GM19328 (cell line): ENCODE results near the gene ZFP64.
"Not testable (repeated sequence)": the region's sequence is repeated elsewhere in the genome, so short reads cannot be mapped to it uniquely, and the experiment has no call there.

ENCODE experiments used
- ATAC-seq: cut with Tn5 transposase; IDR thresholded peaks from one replicate; pipeline ENCODE4 v1.9.1; 2021; ENCODE audit warnings: mild to moderate bottlenecking, moderate library complexity; ENCODE audit not compliant: unreplicated experiment

The ZFP64 gene

DNA sequence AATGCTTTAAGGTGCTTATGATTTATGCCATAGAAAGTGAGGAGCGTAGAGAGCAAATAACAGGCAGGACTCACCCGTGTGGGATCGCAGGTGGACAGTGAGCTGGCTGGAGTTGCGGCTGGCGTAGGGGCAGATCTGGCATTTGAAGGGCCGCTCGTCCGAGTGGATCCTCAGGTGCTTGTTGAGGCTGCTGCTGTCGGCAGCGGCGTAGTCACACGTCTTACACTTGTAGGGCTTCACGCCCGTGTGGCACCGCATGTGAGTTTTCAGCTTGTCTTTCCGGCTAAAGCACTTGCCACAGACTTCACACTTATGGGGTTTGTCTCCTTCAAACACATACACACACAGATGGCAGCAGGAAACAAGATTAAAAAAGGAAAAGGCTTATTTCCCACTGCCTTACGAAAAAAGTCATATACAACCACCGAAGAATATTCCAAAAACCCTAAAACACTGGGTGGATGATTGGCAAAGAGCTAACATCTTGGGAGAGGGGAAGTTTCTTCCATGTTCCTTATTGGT is 31.5 kb downstream of the ZFP64 start:
- ATAC-seq = no peak

DNA sequence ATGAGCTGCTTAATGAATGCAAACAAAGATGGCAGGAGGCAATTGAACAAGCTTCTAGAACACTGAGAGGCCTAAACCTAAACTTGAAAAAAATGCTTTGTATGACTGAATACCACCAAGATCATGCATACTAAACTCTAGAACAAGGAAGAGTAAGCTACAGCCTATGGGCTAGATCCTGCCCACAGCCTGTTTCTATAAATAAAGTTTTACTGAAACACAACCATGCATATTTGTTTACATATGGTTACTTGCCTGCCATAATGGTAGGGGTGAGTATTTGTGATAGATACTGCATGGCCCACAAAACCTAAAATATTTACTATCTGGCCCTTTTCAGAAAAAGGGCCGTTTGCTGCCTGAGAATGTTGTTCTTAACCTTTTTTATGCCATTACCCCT is 37.0 kb downstream of the ZFP64 start:
- ATAC-seq = no peak

DNA sequence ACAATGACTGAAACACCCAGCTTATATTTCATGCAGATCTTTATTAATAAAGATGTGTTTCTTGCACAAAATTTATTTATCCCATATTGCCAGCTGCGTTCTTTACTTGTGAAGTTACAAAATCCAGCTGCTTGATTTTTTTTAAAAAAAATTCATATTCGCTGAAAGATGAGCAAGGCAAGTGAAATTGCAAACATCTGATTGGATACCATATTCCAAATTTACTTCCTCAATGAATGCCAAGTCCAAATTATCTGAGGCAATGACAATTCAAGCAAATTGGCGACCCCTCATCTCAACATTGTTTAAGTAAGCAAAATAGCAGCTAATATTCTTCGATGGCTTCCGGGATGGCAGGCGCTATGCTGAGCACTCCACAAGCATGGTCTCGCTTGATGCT is 37.7 kb downstream of the ZFP64 start:
- ATAC-seq = no peak

DNA sequence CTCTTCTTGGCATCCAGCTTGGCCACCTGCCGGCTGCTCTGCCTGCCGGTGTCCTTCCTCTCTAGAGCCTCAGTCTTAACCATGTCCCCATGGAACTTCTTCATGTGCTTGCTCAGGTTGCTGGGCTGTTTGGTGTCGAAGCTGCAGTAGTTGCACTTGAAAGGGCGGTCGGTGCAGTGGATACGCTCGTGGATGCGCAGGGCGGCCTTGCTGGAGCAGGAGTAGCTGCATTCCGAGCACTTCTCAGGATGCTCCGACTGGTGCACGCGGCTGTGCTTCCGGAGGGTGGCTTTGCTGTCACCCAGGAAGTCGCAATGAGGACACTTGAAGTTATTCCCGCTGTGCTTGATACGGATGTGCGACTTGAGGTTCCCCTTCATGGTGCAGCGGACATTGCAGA is 38.7 kb downstream of the ZFP64 start:
- ATAC-seq = no peak

DNA sequence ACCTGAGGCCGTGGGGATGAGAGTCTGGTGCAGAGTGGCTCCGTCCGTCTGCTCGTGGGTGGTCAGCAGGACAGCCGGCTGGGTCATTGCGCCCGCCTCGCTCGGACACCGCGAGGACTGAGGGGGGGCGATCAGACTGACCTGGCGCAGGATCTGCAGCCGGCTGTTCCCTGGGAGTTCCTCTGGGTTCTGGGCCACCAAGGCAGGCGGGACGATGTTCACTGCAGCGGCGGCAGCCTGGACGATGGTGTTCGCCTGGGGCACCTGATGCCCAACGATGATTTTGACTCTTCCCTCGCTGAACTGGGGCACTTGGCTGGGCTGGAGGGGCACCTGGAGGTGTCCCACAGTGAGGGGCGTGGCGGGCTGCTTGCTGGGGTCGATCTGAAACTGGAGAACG is 39.2 kb downstream of the ZFP64 start:
- ATAC-seq = no peak

DNA sequence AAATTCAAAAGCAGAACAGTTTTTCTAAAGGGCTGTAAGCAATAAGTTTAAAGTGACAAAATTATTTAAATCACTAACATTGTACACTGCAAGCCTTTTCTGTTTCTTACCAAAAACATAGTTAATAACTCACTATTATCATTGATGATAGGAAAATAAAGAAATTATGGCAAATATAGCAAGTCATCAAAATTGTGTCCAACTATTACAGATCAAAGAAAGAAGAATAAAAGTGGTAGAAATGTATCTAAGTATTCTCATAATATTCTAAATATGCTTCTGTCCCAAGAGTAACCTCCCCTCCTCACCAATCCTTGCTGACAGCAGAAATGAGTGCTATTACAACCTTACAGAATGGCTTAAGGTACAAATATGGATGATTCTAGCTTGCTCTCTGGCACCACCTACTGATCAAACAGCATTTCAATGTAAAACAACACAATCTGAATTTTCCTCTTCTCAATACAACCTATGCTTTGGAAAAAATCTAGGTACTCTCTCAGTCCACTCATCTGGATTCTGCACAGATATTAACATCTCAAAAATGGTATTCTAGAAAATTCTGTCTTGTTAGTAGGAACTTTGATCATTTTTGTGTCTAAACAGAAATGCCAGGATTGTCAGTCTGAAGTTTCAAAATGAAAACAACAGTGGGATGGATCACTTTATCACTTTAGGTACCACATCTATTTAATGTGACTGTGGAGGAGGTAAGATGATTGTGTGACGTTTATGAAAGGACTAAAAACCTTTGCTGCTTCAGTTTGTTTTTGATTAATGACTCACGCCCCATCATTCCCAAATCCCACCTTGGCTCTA is 40.9 kb downstream of the ZFP64 start:
- no peak for ATAC-seq

DNA sequence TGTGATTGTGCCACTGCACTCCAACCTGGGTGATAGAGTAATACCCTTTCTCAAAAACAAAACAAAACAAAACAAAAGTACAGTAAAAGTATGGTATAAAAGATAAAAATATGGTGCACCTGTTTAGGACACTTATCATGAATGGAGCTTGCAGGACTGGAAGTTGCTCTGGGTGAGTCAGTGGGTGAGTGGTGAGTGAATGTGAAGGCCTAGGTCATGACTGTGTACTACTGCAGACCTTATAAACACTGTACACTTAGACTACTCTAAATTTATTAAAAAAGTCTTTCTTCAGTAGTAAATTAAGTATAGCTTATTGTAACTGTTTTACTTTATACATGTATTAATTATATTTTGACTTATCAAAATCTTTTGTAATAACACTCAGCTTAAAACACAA is 46.0 kb downstream of the ZFP64 start:
- ATAC-seq = no peak

DNA sequence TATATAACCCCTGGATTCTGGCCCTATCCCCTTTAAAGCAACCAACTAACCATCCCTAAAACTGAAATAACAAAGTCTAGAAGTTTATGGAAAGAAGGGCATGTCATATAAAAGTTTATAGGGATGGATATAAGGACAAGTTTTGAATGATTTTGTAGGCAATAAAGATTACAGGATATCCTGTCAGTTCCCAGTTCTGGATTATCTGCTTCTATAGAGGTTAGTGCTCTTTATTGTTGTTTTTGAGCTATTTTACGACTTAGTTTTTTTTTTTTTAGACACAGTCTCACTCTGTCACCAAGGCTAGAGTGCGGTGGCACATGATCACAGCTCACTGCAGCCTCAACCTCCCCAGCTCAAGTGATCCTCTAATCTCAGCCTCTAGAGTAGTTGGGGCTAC is 48.3 kb downstream of the ZFP64 start:
- no peak for ATAC-seq

DNA sequence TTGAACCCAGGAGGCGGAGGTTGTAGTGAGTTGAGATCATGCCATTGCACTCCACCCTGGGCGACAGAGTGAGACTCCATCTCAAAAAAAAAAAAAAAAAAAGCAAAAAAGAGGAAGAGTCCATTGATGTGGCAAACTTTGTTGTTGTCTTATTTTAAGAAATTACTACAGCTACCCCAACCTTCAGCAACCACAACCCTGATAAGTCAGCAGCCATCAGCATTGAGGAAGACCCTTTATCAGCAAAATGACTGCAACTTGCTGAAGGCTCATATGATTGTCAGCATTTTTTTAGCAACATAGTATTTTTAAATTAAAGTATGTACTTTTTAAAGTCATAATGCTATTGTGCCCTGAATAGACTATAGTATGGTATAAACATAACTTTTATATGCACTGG is 48.8 kb downstream of the ZFP64 start:
- no peak for ATAC-seq

DNA sequence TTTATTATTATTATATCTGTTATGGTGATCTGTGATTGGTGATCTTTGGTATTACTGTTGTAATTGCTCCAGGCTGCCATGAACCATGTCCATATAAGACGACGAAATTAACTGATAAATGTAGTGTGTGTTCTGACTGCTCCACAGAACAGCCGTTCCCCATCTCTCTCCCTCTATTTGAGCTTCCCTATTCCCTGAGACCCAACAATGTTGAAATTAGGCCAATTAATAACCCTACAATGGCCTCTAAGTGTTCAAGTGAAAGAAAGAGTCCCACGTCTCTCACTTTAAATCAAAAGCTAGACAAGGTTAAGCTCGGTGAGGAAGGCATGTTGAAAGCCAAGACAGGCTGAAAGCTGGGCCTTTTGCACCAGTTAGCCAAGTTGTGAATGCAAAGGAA is 51.6 kb downstream of the ZFP64 start:
- ATAC-seq = no peak

DNA sequence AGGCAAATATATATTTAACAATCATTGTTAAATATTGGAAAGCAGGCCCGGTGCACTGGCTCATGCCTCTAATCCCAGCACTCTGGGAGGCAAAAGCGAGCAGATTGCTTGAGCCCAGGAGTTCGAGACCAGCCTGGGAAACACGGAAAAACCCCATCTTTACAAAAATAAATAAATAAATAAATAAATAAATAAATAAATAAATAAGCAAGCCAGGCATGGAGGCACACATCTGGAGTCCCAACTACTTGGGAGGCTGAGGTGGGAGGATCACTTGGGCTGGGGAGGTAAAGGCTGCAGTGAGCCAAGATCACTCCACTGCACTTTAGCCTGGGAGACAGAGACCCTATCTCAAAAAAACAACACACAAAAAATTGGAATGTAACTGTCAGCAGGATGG is 53.7 kb downstream of the ZFP64 start:
- ATAC-seq = no peak

DNA sequence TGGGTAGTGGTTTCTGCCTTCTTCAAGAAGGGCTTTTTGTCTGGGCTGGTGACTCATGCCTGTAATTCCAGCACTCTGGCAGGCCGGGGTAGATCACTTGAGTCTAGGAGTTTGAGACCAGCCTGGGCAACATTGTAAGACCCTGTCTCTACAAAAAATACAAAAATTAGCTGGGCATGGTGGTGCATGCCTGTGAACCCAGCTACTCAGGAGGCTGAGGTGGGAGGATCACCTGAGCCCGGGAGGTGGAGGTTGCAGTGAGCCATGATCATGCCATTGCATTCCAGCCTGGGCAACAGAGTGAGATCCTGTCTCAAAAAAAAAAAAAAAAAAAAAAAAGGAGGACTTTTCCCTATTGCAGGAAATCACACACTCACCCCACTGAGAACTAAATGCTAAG is 57.9 kb downstream of the ZFP64 start:
- not testable (repeated sequence) for ATAC-seq

DNA sequence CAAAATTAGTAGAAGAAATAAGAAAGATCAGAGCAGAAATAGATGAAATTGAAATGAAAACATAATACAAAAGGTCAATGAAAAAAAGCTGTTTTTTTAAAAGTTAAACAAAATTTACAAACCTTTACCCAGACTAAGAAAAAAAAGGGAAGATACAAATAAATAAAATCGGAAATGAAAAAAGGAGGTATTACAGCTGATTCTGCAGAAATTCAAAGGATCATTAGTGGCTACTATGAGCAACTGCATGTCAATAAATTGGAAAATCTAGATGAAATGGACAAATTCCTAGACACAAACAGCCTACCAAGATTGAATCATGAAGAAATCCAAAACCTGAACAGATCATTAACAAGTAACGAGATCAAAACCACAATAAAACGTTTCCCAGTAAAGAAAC is 59.2 kb downstream of the ZFP64 start:
- no peak for ATAC-seq

DNA sequence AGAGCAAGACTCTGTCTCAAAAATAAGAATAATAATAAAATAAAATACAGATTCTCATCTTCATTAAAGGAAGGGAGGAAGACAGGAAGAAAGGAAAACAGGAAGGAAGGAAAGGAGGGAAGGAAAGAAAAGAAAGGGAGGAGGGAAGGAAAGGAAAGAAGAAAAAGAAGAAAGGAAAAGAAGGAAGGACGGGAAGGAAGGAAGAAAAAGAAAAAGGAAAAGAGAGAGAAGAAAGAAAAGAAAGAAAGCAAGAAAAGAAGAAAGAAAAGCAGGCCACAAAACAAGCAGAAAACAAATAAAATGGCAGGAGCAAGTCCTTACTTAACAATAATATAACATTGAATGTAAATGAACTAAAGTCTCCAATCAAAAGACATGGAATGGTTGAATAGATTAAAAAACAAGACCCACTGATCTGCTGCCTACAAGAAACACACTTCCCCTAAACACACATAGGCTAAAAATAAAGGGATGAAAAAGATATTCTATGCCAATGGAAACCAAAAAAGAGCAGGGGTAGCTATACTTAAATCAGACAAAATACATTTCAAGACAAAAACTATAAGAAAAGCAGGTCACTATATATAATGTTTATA is 60.4 kb downstream of the ZFP64 start:
- no peak for ATAC-seq

DNA sequence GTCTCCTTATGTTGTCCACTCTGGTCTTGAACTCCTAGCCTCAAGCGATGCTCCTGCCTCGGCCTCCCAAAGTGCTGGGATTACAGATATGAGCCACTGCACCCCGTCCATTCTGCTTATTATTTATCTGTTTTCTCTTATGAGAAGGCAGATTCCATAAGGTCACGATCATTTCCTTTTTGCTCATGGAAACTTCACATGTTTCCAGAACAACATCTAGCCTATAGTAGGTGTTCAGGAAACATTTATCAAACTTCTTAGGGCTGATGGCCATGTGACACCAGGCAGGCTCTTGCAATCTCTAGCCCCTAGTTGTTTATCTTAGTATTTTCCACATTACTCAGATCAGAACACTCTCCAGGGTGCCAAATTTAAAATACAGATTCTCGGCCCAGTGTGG is 61.2 kb downstream of the ZFP64 start:
- no peak for ATAC-seq

DNA sequence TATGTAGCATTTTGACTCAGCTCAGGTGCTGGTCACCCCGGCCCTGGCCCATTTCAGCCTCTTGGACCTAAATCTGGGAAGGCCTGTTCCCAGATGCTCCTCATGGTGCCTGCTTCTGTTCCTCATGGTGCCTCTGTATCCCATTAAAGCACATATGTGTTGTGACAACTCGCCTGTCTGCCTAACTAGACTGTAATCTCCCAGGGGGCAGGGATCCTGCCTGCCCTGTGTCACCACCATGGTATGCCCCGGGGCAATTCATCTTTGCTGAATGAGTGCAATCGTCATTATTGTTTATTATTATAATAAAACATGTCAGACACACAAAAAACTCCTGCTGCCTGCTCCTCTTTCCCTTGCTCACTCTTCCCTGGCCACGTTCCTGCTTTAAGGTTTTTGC is 62.0 kb downstream of the ZFP64 start:
- no peak for ATAC-seq

DNA sequence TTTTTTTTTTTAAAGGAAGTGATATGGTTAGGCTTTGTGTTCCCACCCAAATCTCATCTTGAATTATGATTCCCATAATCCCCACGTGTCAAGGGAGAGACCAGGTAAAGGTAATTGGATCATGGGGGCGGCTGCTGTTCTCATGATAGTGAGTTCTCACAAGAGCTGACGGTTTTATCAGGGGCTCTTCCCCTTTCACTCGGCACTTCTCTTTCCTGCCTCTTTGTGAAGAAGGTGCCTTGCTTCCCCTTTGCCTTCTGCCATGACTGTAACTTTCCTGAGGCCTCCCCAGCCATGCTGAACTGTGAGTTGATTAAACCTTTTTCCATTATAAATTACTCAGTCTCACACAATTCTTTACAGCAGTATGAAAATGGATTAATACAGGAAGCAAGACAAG is 64.3 kb downstream of the ZFP64 start:
- ATAC-seq = no peak

DNA sequence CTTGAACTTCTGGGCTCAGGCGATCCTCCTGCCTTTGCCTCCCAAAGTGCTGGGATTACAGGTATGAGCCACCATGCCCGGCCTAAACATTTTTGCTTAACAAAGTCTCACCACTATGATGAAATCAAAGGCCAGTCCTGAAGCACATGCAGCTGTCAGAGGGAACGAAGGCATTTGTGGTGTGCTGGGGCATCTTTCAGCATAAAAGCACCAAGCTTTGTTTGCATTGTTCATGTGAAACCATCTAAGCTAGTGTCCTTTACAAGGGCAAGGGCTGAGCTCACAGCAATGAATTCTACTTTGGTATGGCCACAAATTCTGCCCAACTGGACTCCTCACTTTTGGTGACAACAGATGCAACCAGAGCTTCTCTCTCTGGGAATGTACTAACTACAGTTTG is 66.8 kb downstream of the ZFP64 start:
- ATAC-seq = no peak

DNA sequence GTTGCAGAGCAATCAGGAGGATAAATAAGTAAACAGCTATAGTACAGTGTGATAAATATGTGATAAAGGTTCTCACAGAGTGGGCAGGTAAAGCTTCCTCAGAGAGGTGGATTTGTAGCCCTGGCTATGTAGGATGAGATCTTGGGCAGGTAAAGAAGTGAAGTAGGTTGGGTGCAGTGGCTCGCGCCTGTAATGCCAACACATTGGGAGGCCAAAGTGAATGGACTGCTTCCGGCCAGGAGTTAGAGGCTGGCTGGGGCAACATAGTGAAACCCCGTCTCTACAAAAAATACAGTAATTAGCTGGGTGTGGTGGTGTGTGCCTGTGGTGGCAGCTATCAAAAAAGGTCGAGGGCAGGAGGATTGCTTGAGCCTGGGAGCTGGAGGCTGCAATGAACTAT is 72.9 kb downstream of the ZFP64 start:
- no peak for ATAC-seq

DNA sequence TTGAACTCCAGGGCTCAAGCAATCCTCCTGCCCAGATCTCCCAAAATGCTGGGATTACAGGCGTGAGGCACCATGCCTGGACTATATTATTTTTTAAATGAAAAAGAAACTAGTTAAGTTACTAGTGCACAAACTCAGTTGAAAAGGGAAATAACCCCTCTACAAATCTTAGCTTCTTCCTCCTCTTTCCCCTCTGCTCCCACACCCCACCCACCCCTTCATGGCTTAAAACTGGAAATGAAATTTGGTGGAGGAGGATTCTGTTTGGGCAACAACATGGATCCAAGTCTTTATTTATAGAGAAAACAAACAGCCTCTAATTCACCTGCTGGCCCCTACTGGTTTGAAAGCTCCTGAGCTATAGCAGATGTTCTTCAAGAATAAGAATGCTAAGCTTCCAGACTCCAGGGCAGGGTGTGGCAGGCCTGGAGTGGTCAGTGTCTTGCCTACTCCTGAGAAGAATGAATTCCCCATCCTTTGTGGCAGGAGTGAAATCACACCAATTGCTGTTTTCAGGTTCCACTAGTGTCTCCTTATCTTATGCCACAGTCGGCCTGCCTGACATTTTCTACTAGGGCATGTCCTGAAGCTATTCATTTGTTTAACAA is 73.5 kb downstream of the ZFP64 start:
- no peak for ATAC-seq

DNA sequence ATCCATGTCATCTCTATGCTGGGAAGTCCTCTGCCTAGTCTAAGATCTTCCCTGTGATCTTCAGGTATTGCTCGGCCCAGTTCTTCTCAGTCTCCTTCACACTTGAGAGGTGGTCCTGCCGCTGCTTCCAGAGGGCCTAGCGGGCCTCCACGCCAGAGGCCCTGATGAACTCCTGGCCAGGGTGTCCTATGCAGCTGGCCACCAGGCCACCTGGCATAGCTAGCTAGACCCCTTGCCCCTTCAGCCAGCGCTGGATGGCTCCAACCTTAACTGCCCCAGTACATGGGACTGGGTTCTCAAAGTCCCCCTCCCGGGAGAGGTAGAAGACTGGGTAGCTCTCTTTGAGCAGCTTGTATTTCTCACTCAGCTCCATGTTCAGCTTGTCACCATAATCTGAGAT is 81.1 kb downstream of the ZFP64 start:
- ATAC-seq = no peak
